Mesenchymal stem cell (in vitro differentiated cells and primary cell): ENCODE data around the gene ATF6.

Experiments
- DNase-seq: peaks from one replicate; pipeline ENCODE4 v3.0.0-alpha.2; 2013
- H2AFZ ChIP-seq: one replicate; pipeline ENCODE4 v1.6.1; 2013; ENCODE audit warnings: low read depth, mild to moderate bottlenecking, control low read depth, inconsistent platforms, low read length, moderate library complexity
- H2AK5ac ChIP-seq: 2 replicates; pipeline ENCODE4 v1.6.1; 2013; ENCODE audit warnings: low read length, moderate library complexity, mild to moderate bottlenecking, inconsistent platforms; ENCODE audit not compliant: severe bottlenecking
- H2BK120ac ChIP-seq: one replicate; pipeline ENCODE4 v1.6.1; 2013; ENCODE audit warnings: low read depth, mild to moderate bottlenecking, inconsistent platforms, low read length, moderate library complexity
- H2BK12ac ChIP-seq, 2 experiments: one replicate each; pipeline ENCODE4 v1.6.1; 2013; ENCODE audit warnings: inconsistent platforms in 2 of 2, low read length in 2 of 2, mild to moderate bottlenecking in 2 of 2, moderate library complexity in 2 of 2, control low read depth in 1 of 2
- H2BK15ac ChIP-seq: one replicate; pipeline ENCODE4 v1.6.1; 2013; ENCODE audit warnings: mild to moderate bottlenecking, low read depth, inconsistent platforms; ENCODE audit not compliant: poor library complexity, severe bottlenecking
- H2BK5ac ChIP-seq: 2 replicates; pipeline ENCODE4 v1.6.1; 2013; ENCODE audit warnings: low read depth, mild to moderate bottlenecking, low read length, control low read depth, inconsistent platforms; ENCODE audit not compliant: poor library complexity, severe bottlenecking
- H3K14ac ChIP-seq, 2 experiments: one replicate each; pipeline ENCODE4 v1.6.1; 2013; ENCODE audit warnings: inconsistent platforms in 2 of 2, low read length in 2 of 2, control low read depth in 1 of 2, mild to moderate bottlenecking in 1 of 2, moderate library complexity in 1 of 2
- H3K18ac ChIP-seq, 2 experiments: one replicate each; pipeline ENCODE4 v1.6.1; 2013; ENCODE audit warnings: inconsistent platforms in 2 of 2, low read length in 2 of 2, control low read depth in 1 of 2, low read depth in 1 of 2, mild to moderate bottlenecking in 1 of 2
- H3K23ac ChIP-seq, 2 experiments: one replicate each; pipeline ENCODE4 v1.6.1; 2013; ENCODE audit warnings: inconsistent platforms in 2 of 2, low read length in 2 of 2, mild to moderate bottlenecking in 2 of 2, moderate library complexity in 2 of 2, control low read depth in 1 of 2
- H3K27ac ChIP-seq: 2 replicates; pipeline ENCODE4 v1.5.1; 2013; ENCODE audit warnings: mild to moderate bottlenecking, moderate library complexity, low read length, control low read depth, inconsistent platforms; ENCODE audit not compliant: poor library complexity, severe bottlenecking
- H3K27me3 ChIP-seq, 2 experiments: 2 replicates each; pipeline versions ENCODE4 v1.6.1 to v1.7.0; 2013; ENCODE audit warnings: low read length in 2 of 2, mild to moderate bottlenecking in 2 of 2, moderate library complexity in 2 of 2, control low read depth in 1 of 2, inconsistent platforms in 1 of 2; ENCODE audit not compliant: control insufficient read depth in 1 of 2, insufficient read depth in 1 of 2
- H3K36me3 ChIP-seq, 2 experiments: 2 replicates each; pipeline versions ENCODE4 v1.6.1 to v1.7.0; 2013; ENCODE audit warnings: low read length in 2 of 2, control low read depth in 1 of 2, inconsistent platforms in 1 of 2, low read depth in 1 of 2, mild to moderate bottlenecking in 1 of 2; ENCODE audit not compliant: insufficient read depth in 2 of 2, control insufficient read depth in 1 of 2
- H3K4ac ChIP-seq, 2 experiments: one replicate each; pipeline ENCODE4 v1.6.1; 2013; ENCODE audit warnings: inconsistent platforms in 2 of 2, low read length in 2 of 2, mild to moderate bottlenecking in 2 of 2, moderate library complexity in 2 of 2, control low read depth in 1 of 2, low read depth in 1 of 2
- H3K4me1 ChIP-seq: 2 replicates; pipeline ENCODE4 v1.6.1; 2013; ENCODE audit warnings: low read depth, low read length, control low read depth; ENCODE audit not compliant: control insufficient read depth, insufficient read depth
- H3K4me2 ChIP-seq: 2 replicates; pipeline ENCODE4 v1.6.1; 2013; ENCODE audit warnings: low read length, mild to moderate bottlenecking, inconsistent platforms; ENCODE audit not compliant: poor library complexity, severe bottlenecking
- H3K4me3 ChIP-seq, 2 experiments: 2 replicates each; pipeline versions ENCODE4 v1.5.1 to v1.7.0; 2013; ENCODE audit warnings: low read length in 2 of 2, mild to moderate bottlenecking in 2 of 2, control low read depth in 1 of 2, low read depth in 1 of 2; ENCODE audit not compliant: insufficient read depth in 1 of 2
- H3K79me1 ChIP-seq: replicated peaks from 2 replicates; pipeline ENCODE4 v1.6.1; 2013; ENCODE audit warnings: mild to moderate bottlenecking, control low read depth, low read length, inconsistent platforms; ENCODE audit not compliant: poor library complexity, severe bottlenecking
- H3K9ac ChIP-seq: 2 replicates; pipeline ENCODE4 v1.7.0; 2013; ENCODE audit warnings: mild to moderate bottlenecking, low read length, moderate library complexity
- H3K9me3 ChIP-seq: 2 replicates; pipeline ENCODE4 v1.7.0; 2013; ENCODE audit warnings: mild to moderate bottlenecking, low read length; ENCODE audit not compliant: control insufficient read depth
- H4K8ac ChIP-seq: one replicate; pipeline ENCODE4 v1.6.1; 2013; ENCODE audit warnings: inconsistent platforms, mild to moderate bottlenecking, low read length, moderate library complexity
- H4K91ac ChIP-seq: one replicate; pipeline ENCODE4 v1.6.1; 2013; ENCODE audit warnings: mild to moderate bottlenecking, low read length, inconsistent platforms
- WGBS: methylation state at CpG from one replicate; pipeline ENCODE4 v1.1.7; 2013; ENCODE audit warnings: mixed read lengths; 5-methylcytosine and 5-hydroxymethylcytosine counted together

ATF6 gene

DNA sequence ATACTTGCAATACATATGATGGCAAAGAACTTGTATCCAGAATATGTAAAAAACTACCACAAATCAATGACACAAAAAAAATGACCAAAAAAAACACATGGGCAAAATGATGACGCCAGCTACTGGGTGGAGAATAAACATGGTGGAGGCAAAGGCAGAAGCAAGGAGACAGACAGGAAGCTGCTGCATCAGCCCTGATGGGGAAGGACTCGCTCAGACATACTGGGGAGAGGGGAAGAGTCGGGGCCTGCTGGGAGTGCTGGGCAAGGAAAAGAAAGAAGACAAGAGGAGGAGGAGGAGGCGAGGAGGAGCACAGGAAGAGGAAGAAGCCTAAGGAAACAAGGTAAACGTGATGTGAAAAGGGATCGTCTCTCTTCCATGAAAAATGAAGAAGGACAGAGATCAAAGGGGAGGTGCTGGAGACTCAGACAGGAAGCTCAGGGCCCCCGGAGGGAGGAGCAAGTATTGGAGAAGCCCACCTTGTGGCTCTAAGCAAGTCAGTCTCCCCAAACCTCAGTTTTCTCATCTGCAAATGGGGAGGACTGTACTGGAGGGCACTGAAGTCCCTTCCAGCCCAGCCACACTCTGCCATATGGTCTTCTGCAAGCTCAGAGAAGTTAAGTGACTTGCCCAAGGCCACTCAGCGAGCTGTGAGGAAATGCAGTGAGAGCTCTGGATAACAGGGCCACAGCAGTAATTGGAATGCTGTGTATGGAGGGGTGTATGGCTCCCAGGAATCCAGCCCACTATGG, 233.4 kb downstream of the ATF6 start:
- no peaks in the 10 kb centered on the region for H3K79me1 ChIP-seq
- H4K91ac ChIP-seq, result no peak overlapping the region
- H2BK120ac ChIP-seq, result no peak overlapping the region
- no peaks in the 10 kb centered on the region for H3K27me3 ChIP-seq
- H3K4me3 ChIP-seq, result no peak overlapping the region
- no peak overlapping the region for H3K23ac ChIP-seq
- 85% methylated on average over 8 of the region's 8 CpGs for WGBS
- no peak overlapping the region for H2AFZ ChIP-seq
- no peak for DNase-seq
- no peak overlapping the region for H3K4me2 ChIP-seq
- no peak overlapping the region for H3K9ac ChIP-seq
- H3K27ac ChIP-seq, result no peak overlapping the region
- peaks cover 42 to 71% of the 10 kb centered on the region in 2 experiments for H3K36me3 ChIP-seq
- no peak overlapping the region for H2BK5ac ChIP-seq
- H2AK5ac ChIP-seq, result no peak overlapping the region
- H3K18ac ChIP-seq, result no peak overlapping the region
- H4K8ac ChIP-seq, result no peak overlapping the region
- H3K9me3 ChIP-seq, result no peaks in the 10 kb centered on the region
- H3K4me1 ChIP-seq, result peaks cover 25% of the 10 kb centered on the region
- H2BK12ac ChIP-seq, result no peak overlapping the region
- no peak overlapping the region for H3K14ac ChIP-seq
- H3K4ac ChIP-seq, result no peak overlapping the region
- no peak overlapping the region for H2BK15ac ChIP-seq

DNA sequence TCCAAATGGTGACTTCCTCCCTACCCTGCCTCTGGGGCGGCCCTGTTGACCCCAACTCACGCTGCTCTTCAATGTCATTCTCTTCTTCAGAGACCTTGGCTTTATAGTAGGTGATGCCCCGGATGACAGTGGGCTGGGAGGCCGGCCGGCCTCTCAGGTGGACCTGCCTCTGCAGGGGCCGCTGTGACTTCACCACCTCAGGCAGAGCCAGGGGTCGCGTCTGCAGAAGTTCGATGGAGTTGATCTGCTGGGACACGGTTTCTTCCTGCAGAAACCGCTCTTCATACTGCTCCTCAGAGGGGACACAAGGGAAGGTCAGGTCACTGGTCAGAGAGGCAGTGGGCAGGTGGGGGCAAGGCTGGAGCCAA, 233.9 kb downstream of the ATF6 start:
- Histone ChIP-seq H3K23ac (no peak overlapping the region), H3K27ac (no peak overlapping the region), H3K36me3 (peaks cover 42 to 76% of the 10 kb centered on the region in 2 experiments), H3K4me3 (no peak overlapping the region), H2BK12ac (no peak overlapping the region), H2BK5ac (no peak overlapping the region), H3K4me2 (no peak overlapping the region), H3K4ac (no peak overlapping the region), H3K18ac (no peak overlapping the region), H2AFZ (no peak overlapping the region), H2BK120ac (no peak overlapping the region), H2AK5ac (no peak overlapping the region), H3K4me1 (peaks cover 28% of the 10 kb centered on the region), H2BK15ac (no peak overlapping the region), H4K8ac (no peak overlapping the region), H3K9ac (no peak overlapping the region), H3K14ac (no peak overlapping the region), H3K9me3 (no peaks in the 10 kb centered on the region), H3K79me1 (no peaks in the 10 kb centered on the region), H3K27me3 (no peaks in the 10 kb centered on the region), H4K91ac (no peak overlapping the region)
- 94% methylated on average over 11 of the region's 11 CpGs for WGBS
- no peak for DNase-seq

DNA sequence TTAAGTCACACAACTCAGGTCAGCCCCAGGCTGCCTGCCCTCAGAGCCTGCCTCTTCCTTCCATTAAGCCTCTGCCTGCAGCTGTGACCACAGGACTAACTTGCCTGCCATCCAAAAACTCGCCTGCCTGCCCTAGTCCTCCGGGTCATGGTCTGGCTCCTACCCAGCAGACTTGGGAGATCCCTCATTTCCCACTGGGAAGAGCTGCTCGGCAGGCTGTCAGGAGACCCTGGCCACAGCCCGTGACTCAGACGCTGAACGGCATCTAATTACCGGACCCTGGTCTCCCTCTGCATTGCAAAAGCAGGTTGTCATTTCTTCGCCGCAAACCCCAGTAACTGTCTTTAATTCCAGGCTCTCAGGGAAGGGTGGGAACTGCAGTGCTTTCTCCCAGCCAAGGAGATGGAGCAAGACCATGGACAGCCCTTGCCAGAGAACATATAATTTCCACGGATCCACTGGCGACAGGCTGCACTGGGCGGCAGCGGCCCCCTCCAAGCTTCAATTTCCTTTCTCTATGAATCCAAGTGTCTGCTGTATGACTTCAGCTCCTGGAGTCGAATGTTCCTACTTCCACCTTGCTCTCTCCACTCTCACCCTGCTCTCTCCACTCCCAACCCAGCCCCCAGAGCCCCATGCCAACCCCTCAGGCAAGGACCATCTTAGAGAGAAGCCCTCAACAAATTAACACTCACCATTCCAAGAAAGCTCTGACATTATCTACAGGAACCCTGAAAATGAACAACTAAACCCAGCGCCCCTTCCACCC, 237.1 kb downstream of the ATF6 start:
- no peaks in the 10 kb centered on the region for H3K79me1 ChIP-seq
- no peak overlapping the region for H2BK120ac ChIP-seq
- no peak overlapping the region for H2BK15ac ChIP-seq
- peak overlapping the region in 1 of 2 experiments; percentile 27 for H3K4ac ChIP-seq
- peaks cover 28% of the 10 kb centered on the region for H3K4me1 ChIP-seq
- H3K14ac ChIP-seq, result no peak overlapping the region
- no peak overlapping the region for H4K8ac ChIP-seq
- no peak overlapping the region for H4K91ac ChIP-seq
- peak; percentile 84 for DNase-seq
- 69% methylated on average over 15 of the region's 15 CpGs for WGBS
- no peaks in the 10 kb centered on the region for H3K27me3 ChIP-seq
- H3K36me3 ChIP-seq, result peaks cover 25 to 78% of the 10 kb centered on the region in 2 experiments
- H3K4me3 ChIP-seq, result peak overlapping the region in 1 of 2 experiments; percentile 61
- peak overlapping the region; percentile 48 for H2BK5ac ChIP-seq
- H3K9ac ChIP-seq, result peak overlapping the region; percentile 51
- peak overlapping the region in 1 of 2 experiments; percentile 7 for H2BK12ac ChIP-seq
- peak overlapping the region; percentile 49 for H3K4me2 ChIP-seq
- peak overlapping the region; percentile 29 for H2AK5ac ChIP-seq
- no peak overlapping the region for H2AFZ ChIP-seq
- H3K23ac ChIP-seq, result no peak overlapping the region
- no peaks in the 10 kb centered on the region for H3K9me3 ChIP-seq
- no peak overlapping the region for H3K18ac ChIP-seq
- peak overlapping the region; percentile 90 for H3K27ac ChIP-seq

DNA sequence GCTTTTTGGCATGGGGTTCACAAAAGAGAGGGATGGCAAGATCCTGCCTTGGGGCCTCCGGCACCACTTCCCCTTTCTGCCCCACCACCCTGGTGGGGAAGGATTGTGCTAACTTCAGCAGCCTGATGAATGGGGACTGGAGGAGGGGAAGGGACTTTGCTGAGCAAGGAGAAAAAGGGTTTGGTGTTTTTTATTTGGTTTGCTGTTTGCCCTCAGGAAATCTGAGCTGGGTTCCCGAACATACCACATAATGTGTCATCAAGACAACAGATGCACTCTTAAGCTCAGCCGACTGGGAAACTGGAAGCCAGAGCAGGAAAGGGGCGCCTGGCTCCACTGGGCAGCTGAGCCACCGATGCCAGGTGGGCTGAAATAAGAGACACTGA, 237.7 kb downstream of the ATF6 start:
- H4K8ac ChIP-seq, result no peak overlapping the region
- H3K27ac ChIP-seq, result peak overlapping the region; percentile 90
- H2BK15ac ChIP-seq, result no peak overlapping the region
- H2BK120ac ChIP-seq, result no peak overlapping the region
- H3K14ac ChIP-seq, result no peak overlapping the region
- WGBS, result 43% methylated on average over 5 of the region's 5 CpGs
- H3K4me2 ChIP-seq, result peak overlapping the region; percentile 49
- peak; percentile 77 for DNase-seq
- H3K4me3 ChIP-seq, result peak overlapping the region in 1 of 2 experiments; percentile 61
- no peak overlapping the region for H3K23ac ChIP-seq
- H3K9me3 ChIP-seq, result no peaks in the 10 kb centered on the region
- peaks cover 25% of the 10 kb centered on the region for H3K4me1 ChIP-seq
- no peaks in the 10 kb centered on the region for H3K79me1 ChIP-seq
- H3K36me3 ChIP-seq, result peaks cover 29 to 78% of the 10 kb centered on the region in 2 experiments
- H3K18ac ChIP-seq, result peak overlapping the region in 1 of 2 experiments; percentile 59
- no peaks in the 10 kb centered on the region for H3K27me3 ChIP-seq
- H3K4ac ChIP-seq, result no peak overlapping the region
- no peak overlapping the region for H4K91ac ChIP-seq
- H2AK5ac ChIP-seq, result peak overlapping the region; percentile 29
- H2AFZ ChIP-seq, result no peak overlapping the region
- peak overlapping the region; percentile 48 for H2BK5ac ChIP-seq
- H2BK12ac ChIP-seq, result no peak overlapping the region
- H3K9ac ChIP-seq, result peak overlapping the region; percentile 51
